AG08395 (cell line): ENCODE measurements around the gene TMED10.
A peak's percentile ranks its signal among the peaks of the same experiment; 100 is the strongest.
"Not testable (repeated sequence)": the region's sequence is repeated elsewhere in the genome, so short reads cannot be mapped to it uniquely, and the experiment has no call there.

ENCODE experiments used
- DNase-seq: peaks from one replicate; pipeline ENCODE4 v3.0.0; 2012; ENCODE audit warnings: mixed read lengths, low spot score

TMED10 gene

DNA sequence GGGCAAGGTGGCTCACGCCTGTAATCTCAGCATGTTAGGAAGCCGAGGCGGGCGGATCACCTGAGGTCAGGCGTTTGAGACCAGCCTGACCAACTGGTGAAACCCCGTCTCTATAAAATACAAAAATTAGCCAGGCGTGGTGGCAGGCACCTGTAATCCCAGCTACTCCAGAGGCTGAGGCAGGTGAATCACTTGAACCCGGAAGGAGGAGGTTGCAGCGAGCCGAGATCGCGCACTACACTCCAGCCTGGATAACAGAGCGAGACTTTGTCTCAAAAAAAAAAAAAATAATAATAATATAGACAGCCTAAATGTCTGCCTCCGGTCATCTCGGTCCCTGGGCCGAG lies 49.0 kb downstream of the TMED10 start:
- not testable (repeated sequence) for DNase-seq

DNA sequence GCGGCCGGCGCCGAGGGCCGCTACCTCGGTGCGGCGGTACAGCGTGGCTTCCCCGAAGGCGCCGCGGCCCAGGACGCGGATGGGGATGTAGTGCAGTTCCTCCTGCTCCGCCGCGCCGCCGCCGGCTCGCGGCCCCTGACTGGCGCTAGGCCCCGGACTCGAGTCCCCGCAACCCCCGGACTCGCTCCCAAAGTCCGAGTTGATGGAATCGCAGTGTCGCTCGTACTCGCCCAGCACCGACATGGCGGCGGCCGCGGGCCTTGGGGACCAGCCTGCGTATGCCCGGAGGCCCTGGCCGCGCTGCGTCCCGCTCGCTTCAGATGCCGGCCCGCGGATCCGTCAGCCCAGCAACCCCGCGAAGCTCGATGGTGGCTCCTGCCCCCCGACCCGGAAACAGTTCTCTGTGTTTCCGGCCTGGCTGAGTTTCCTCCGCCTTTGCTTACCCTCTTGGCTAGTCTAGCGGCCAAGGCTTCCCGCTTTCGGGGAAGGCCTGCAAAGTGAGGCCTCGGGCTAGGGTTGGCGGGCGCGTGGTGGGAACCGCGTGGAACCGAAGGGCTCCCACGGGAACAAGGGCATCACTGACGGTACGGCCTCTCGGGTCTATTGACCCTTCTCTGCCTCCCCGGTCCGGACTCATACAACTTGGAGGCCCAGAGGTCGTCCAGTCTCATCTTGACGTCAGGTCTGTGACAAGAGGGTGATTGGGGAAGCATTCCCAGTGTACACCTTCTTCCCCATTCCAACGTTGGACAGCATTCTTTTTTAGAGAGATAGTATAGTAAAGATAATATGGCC lies 49.5 kb downstream of the TMED10 start, which contains the start of gene NEK9:
Gene NEK9 (minus strand): TSS at position 370 of the 795 bp plus-strand sequence. CDS start 127 bp downstream, at position 243.
- peak; percentile 90 for DNase-seq

DNA sequence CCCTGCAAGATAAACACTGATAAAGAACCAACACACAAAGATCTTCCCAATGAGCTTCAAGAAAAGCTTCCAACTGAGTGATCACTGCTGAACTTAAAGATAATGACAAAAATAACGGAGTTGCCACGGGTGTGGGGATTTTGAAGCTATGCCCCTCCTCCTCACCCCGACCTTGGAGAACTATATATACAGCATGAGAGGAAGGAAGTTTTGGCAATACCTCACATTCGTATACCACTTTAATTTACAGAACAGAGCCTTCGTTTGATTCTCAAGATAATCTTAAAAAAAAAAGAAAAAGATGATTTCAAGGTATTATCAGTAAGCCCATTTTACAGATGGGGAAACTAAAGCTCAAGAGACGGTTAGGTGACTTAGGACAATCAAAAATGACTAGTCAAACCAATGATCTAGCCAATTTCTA lies 50.3 kb downstream of the TMED10 start:
- no peak for DNase-seq

DNA sequence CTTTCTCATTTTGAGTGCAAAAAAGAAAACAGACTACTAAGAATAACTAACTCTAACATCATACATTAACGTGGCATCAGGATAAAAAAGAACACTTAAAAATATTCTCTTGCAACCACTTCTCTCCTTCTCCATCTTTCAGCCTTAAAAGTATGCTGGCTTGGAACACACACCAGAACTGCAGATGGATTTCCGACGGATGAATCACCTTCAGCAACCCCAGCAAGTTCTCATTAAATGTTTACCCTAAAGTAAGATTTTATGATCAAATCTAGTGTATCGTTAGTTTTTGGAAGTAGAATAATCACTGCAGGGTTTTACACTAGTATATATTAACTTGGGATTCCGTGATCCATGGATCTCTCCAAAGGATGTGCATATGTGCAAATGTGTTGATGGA lies 50.8 kb downstream of the TMED10 start:
- DNase-seq = peak; percentile 66

DNA sequence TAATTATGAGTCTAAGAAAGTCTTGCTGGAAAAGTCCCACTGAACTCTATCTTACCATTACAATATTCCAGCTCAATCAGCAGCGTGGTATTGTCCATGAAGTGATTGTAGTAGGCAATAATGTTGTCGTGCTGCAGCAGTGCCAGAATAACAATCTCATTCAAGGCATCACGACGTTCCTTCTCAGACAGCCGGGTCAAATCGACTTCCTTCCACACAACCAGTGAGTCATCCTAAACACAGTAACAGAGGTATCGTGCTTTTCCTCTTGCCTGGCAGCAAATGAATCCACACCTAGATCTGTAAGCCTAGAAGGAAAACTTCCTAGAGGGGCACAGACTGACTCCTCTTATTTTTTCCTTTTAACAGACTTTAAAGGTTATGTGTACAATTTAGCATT lies 52.4 kb downstream of the TMED10 start:
- DNase-seq = peak; percentile 46

DNA sequence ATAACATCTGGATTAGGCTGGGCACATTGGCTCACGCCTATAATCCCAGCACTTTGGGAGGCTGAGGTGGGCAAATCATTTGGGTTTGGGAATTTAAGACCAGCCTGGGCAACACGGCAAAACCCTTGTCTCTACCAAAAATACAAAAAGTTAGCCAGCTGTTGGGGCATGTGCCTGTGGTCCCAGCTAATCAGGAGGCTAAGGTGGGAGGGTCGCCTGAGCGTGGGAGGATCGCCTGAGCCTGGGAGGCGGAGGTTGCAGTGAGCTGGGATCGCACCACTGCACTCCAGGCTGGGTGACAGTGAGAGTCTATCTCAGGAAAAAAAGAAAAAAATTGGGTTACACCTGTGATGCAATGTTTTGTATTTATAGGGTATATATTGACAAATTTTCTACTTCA lies 54.9 kb downstream of the TMED10 start:
- no peak for DNase-seq

DNA sequence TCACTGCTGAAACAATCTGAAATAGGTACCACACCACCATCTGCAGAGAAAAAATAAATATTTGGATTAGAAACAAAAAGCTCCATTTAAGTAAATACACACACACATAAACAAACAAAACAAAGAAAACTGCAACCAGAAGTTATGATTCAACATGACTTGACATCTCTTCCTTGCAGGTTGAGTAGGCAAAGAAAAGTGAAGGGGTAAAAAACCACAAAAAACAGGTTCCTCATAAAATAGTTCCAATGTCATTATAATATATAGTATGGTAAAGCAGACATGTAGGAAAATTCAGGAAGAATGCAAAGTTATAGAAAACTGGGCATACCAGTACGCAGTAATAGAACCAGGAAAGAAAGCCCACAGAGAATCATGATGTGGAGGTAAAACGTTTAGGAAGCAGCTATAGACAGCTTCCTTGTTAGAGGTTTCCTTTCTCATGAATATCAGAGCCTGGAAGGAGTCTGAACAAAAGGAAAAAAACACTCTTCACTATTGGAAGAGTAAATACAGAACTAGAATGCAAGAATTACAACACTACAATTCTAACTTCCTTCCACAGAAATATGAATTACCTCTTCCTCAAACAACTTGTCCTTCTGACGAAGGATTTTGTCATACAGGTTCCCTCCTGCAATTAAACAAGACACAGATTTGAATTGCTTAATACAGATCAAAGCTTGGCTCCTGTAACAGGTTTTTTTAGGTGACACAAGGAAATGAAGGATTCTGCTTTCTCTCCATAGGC lies 55.7 kb downstream of the TMED10 start:
- no peak for DNase-seq

DNA sequence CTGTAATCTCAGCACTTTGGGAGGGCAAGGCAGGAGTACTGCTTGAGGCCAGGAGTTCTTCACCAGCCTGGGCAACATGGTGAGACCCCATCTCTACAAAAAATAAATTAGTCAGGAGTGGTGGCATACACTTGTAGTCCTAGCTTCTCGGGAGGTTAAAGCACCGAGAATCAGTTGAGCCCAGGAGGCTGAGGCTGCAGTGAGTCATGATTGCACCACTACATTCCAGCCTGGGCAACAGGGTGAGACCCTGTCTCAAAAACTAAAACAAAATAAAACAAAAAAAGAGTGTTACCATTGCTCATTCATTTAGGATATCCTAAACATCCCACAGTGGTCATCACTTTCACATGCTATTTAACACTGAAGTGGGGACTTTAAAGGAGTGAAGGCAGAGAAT lies 57.4 kb downstream of the TMED10 start:
- no peak for DNase-seq

DNA sequence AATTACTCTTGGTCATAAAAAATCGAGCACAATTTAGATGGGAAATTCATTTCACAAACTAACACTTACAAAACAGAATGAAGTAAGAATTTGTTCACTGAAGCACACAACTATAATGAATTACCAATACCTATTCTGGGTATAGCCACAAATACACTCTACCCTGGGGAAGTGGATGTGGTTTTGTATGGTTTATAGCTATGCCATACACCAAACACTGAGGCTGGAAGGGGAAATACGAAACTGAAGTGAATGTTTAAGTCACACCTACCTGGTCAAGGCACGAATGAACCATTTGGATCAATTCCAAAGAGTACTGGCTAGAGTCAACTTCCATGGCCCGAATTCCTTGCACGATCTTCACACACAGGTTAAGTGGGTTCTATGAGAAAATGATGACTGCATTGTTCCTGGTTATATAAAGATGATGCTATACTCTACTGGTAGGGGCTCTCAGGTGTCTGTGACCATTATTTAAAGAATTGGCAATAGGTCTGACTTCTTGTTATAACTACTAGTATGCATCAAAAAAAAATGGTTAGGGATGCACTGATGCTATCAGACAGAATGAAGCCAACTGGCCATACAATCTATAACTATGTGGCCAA lies 62.4 kb downstream of the TMED10 start:
- no peak for DNase-seq

DNA sequence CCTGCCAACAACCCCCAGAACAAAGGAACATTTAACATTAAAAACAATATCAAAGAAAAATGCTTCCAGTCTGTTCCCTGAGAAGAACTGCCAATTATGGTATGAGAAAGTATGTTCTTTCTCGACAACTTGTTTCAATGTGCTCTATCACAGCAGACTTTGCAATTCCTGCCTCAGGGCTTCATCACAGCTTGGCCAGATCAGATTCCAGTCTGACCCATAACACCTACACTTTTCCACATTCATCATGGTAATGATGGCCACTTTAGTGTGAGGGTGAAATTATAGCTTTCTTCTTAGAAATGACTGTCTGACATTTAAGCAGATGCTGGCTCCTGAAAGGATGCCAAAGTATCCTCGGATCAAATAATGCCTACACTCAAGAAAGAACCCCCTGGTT lies 66.5 kb downstream of the TMED10 start:
- no peak for DNase-seq

DNA sequence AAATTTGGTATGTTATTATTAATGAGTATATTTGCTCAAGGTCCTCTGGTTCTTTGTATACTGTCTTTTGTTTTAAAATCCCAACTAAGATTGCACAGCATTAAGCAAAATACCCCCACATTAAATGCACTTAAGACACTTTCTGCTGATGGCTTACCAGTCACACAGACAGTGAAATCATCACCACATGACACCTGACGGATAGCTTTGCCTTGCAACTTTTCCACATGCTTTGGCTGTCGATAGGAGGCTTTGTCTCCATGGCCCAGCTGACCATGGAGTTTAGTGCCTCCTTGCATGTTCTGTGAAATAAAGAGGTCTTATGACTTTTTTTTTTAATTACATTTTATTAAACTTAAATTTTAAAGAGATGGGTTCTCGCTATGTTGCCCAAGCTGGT lies 69.2 kb downstream of the TMED10 start:
- DNase-seq = no peak

DNA sequence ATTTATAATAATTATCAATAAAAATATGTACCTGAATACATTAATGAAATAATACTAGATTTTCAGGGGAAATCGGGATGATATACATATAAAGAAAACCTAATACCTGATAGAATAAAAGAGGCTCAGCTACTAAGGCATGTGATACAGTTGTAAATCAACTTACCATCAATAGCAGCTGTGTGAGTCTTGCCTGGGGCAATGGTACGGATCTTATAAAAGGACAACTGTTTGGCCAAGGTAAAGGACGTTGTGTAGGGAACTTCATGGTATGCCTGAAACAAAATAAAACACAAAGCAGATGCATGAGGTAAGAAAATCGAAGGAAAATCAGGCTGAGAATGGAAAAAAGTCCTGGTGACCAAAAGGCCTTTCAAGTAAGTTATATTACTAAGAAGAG lies 74.9 kb downstream of the TMED10 start:
- DNase-seq = no peak

DNA sequence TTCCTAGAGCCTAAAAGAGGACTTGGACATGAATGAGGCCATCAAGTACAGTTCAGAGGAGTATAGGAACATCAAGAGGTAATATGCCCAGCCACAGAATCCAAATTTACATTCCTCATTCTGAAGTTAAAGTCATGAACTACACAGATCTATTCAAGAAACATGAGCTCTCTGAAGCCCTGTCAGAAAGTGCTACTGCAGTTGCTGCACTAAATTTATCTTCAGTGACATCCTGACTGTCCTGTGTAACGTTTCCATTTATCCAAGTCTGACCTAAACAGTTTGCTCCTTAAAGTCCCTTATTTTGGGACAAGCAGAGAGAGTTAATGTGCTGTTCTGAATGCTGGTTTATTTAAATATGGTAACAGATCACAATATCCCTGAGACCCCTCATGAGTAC lies 77.7 kb downstream of the TMED10 start:
- no peak for DNase-seq

DNA sequence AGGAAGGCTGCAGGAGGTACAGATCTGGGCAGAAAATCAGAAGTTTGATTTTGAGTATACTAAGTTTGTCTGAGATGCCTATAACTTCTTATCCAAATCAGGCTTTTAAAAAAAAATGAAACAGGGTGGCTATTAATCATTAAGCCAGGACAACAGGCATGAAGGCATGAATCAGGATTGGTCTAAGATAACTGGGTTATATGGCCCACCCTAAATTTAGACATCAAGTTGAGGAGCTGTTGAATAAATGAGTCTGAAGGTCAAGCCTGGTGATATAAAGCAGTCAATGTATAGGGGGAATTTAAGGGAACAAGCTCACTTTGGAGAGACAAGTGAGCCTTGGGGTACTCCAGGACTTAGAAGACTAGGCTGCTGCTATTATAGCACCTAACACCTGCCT lies 78.2 kb downstream of the TMED10 start:
- no peak for DNase-seq

DNA sequence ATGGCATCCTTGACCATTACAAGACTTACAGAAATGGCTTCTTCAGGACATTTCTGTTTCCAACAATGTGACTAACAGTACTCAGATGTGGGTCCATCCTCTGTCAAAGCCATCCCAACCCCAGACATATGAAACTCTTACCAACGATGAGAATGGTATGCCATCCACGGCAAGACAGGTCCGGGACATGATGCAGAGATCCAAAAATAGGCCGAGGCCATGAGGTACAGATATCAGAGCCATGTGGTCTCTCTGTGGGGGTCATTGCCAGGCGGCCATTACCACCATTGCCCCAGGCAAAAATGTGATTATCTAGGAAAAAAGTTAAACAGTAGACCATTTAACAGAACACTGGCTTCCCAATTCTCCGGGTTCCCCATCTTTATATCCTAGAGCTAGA lies 79.5 kb downstream of the TMED10 start:
- no peak for DNase-seq

DNA sequence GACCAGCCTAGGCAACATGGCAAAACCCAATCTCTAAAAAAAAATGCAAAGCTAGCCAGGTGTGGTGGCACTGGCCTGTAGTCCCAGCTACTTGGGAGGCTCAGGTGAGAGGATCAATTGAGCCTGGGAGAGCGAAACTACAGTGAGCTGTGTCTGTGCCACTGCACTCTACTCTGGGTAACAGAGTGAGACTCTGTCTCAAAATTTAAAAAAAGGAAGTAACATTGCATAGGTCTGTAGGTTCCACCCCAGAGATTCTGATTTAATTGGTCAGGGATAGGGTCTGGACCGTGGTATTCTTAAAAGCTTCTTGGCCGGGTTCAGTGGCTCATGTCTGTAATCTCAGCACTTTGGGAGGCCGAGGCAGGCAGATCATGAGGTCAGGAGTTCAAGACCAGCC lies 80.7 kb downstream of the TMED10 start:
- DNase-seq = no peak

DNA sequence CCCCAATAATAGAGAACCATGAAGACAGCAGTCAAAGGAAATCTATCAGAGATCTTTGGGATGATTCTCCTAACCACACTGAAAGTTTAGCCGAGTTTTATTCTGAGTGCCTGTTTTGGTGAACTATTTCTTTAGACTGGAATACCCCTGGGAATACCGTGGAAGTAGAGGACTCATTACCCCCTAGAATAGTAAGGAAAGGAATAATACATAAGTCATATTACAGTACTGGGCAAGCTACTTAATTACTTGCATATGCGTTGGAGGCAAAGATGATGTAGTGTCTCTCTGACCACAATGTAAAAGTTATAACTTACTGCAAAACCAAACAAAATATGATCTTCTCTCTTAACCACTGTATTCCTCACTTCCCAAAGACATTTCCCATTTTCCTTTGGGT lies 81.5 kb downstream of the TMED10 start:
- no peak for DNase-seq

DNA sequence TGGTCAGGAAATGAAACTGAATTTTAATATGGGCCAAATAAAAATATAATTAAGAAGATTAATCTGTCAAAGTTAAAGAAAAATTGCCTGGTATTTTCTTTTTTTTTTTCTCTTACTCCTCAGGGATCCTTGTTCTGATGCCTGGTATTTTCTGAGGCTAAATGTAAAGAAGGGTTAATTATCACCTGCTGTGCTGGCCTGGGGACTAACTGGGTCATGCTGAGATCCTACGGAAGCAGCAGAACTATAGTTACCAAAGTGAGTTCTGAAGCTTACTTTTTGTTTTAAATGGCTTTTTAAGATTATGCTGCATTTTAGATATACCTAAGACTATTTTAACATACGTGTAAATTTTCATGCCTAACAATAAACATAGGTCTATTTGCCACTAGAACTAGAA lies 83.7 kb downstream of the TMED10 start:
- no peak for DNase-seq

DNA sequence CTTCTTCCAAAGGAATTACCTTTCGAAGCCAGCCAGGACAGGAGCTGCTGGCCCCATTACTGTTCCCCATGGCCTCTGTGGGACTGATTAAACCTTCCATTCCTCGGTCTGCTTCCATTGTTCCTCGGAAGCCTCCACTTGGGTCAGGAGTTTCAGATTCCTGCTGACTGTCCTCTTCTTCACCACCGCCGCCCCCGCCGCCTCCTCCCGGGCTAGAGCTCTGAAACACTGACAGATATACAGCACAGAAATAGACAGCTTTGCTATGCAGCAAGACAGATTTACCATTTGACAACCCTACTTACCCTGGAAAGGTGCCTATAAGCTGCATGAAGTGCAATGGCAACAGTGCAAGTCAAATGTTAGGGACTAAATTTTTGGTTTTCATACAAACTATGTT lies 85.2 kb downstream of the TMED10 start:
- DNase-seq = no peak

DNA sequence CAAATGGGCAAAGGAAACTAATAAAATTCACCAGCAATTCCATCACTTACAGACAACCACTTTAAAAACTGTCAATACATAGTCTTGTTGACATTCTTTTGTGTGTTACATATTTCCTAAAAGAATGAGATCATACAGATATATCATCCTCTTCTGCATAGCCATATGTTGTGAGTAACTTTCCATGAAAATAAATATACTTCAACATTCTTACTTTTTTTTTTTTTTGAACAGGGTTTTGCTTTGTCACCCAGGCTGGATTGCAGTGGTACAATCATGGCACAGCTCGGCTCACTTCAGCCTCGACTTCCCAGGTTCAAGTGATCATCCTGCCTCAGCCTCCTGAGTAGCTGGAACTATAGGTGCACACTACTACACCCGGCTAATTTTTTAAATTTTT lies 86.1 kb downstream of the TMED10 start:
- DNase-seq = no peak

DNA sequence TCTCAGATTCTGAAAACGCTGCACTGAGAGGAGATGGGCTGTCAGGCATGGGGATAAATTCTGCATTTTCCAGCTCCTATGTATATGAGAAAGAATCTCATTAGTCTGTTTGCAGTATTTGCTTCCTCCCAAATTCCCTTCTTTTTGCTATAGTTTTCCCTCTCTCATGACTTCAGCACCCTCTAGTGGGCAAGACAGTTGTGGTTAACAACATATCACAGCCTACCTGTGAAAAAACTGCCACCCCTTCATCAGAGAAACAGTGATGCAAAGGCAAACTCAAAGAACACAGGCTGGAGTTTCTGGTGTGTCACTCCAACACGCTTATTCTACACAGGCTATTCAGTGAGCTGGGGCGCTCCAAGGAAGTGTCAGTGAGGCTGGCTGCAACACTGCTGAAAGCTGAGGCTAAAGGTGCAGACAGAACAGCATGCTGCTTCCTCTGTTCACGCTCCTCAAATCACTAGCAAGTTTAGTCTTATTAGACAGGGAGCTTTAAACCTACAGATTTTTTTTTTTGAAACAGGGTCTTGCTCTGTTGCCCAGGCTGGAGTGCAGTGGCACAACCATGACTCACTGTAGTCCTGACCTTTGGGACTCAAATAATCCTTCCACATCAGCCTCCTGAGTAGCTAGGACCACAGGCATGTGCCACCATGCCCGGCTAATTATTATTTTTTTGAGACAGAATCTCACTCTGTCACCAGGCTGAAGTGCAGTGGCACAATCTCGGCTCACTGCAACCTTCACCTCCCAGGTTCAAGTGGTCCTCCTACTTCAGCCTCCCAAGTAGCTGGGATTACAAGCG lies 87.6 kb downstream of the TMED10 start:
- DNase-seq = peak; percentile 66

DNA sequence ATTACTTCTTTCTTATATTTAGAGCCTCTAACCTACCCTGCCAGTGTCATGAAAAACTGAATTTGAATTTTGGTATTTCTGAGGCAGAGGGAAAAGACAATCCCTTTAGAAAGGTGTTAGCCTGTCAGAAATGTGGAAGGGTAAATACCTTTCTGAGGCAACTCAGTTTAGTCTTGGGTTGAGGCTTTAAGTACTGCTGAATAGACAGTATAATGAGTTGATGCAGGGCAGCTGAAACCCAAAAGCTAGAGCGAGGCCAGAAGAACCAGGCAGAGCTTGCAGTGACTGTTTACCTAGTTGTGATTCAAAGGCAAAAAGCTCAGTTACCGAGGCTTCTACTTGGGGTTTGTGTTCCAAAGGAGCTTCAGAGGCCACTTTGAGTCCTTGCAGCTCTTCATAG lies 88.3 kb downstream of the TMED10 start:
- no peak for DNase-seq
